ENCODE data around the gene C1GALT1. TPM values are rescaled to one million over a fixed set of nuclear protein-coding genes. Genes with fewer than 3 reads are reported as not detected.
"Not testable (repeated sequence)": the region's sequence is repeated elsewhere in the genome, so short reads cannot be mapped to it uniquely, and the experiment has no call there.

C1GALT1 gene
- total and polyA plus RNA-seq, 12 donors: 6.2 to 31.9 (median 19.7) TPM

- peak in 7 of 8 donors; percentile 59 to 91 (median 74) for ATAC-seq
- TF ChIP-seq CTCF (IDR thresholded peaks at IDR 0.05): no peak
- H3K9me3 ChIP-seq: peaks cover 0 to 6% (median 0%) of the 10 kb centered on the region in 11 donors
- no peaks in the 10 kb centered on the region for H3K36me3 ChIP-seq
- intact Hi-C loops (cut with DNase I): no loop called here
- peaks cover 0 to 20% (median 4%) of the 10 kb centered on the region in 9 donors for H3K4me1 ChIP-seq
- no peak overlapping the region for H3K4me3 ChIP-seq
- WGBS, 2 donors: 50 to 57% methylated on average over 6 of the region's 6 CpGs
- peak in 1 of 2 donors; percentile 6 for DNase-seq
- H3K27me3 ChIP-seq: no peaks in the 10 kb centered on the region
- peak overlapping the region in 7 of 10 donors; percentile 13 to 56 (median 26) for H3K27ac ChIP-seq
Observed at GRCh38 chr7:7136466-7137381, 45.6 kb upstream of the C1GALT1 start.

- Histone ChIP-seq H3K4me3 (no peak overlapping the region), H3K9me3 (peaks cover 0 to 12% (median 0%) of the 10 kb centered on the region in 11 donors), H3K36me3 (no peaks in the 10 kb centered on the region), H3K27me3 (no peaks in the 10 kb centered on the region), H3K4me1 (peaks cover 0 to 17% (median 4%) of the 10 kb centered on the region in 9 donors), H3K27ac (no peak overlapping the region)
- DNase-seq (no peak), ATAC-seq (no peak)
- TF ChIP-seq CTCF (IDR thresholded peaks at IDR 0.05): no peak
- WGBS, 2 donors: 92% methylated on average over 8 of the region's 8 CpGs
- intact Hi-C loops (cut with DNase I): no loop called here
Observed at GRCh38 chr7:7138897-7139296, 43.4 kb upstream of the C1GALT1 start.

DNA sequence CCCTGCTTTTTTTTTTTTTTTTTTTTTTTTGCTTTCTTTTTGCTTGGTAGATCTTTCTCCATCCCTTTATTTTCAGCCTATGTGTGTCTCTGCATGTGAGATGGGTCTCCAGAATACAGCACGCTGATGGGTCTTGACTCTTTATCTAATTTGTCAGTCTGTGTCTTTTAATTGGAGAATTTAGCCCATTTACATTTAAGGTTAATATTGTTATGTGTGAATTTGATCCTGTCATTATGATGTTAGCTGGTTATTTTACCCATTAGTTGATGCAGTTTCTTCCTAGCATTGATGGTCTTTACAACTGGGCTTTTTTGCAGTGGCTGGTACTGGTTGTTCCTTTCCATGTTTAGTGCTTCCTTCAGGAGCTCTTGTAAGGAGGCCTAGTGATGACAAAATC lies 38.9 kb upstream of the C1GALT1 start:
- 81 to 86% methylated on average over 1 of the region's 1 CpG for WGBS, 2 donors
- not testable (repeated sequence) for ATAC-seq

DNA sequence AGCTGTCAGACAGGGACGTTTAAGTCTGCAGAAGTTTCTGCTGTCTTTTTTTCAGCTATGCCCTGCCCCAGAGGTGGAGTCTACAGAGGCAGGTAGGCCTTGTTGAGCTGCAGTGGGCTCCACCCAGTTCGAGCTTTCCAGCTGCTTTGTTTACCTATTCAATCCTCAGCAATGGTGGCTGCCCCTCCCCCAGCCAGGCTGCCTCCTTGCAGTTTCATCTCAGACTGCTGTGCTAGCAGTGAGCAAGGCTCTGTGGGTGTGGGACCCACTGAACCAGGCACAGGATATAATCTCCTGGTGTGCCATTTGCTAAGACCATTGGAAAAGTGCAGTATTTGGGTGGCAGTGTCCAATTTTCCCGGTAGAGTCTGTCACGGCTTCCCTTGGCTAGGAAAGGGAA lies 37.2 kb upstream of the C1GALT1 start:
- intact Hi-C loops (cut with DNase I); DNase-seq; H3K36me3 ChIP-seq; H3K4me1 ChIP-seq; H3K4me3 ChIP-seq; H3K27ac ChIP-seq; H3K27me3 ChIP-seq; ATAC-seq: not testable (repeated sequence)
- WGBS, 2 donors: 83 to 85% methylated on average over 4 of the region's 4 CpGs
- H3K9me3 ChIP-seq: peaks cover 0 to 30% (median 8%) of the 10 kb centered on the region in 11 donors

More for the DNA sequence above, 38.9 kb upstream of the C1GALT1 start:
- DNase-seq; H3K4me1 ChIP-seq; H3K27me3 ChIP-seq; H3K4me3 ChIP-seq; intact Hi-C loops (cut with DNase I); H3K27ac ChIP-seq; H3K36me3 ChIP-seq: not testable (repeated sequence)
- peaks cover 0 to 30% (median 8%) of the 10 kb centered on the region in 11 donors for H3K9me3 ChIP-seq

DNA sequence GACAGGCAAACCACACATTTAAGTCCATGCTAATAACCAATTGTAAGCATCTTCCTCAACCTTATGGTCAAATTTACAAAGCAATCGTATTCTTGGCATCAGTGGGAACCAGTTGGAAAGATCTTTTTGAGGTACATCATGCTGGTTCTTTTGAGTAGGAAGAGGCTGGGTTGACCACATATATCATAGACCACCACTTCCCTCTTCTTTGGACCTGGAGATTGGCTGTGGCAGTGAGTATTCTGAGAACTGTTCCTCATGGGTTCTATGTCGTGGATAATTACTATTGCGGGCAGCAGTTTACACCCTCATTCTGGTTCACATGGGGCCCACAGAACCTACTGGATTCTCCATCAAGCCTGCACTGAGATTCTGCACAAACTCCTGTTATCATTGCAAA lies 35.5 kb upstream of the C1GALT1 start:
- DNase-seq (no peak), ATAC-seq (no peak)
- H3K36me3 ChIP-seq: no peaks in the 10 kb centered on the region
- no peak overlapping the region for H3K4me3 ChIP-seq
- 70 to 72% methylated on average over 3 of the region's 3 CpGs for WGBS, 2 donors
- TF ChIP-seq CTCF (IDR thresholded peaks at IDR 0.05): no peak
- H3K27ac ChIP-seq: no peak overlapping the region
- H3K4me1 ChIP-seq: peaks cover 0 to 6% (median 0%) of the 10 kb centered on the region in 9 donors
- H3K27me3 ChIP-seq: no peaks in the 10 kb centered on the region
- H3K9me3 ChIP-seq: peaks cover 0 to 30% (median 8%) of the 10 kb centered on the region in 11 donors
- intact Hi-C loops (cut with DNase I): no loop called here

All from heart right ventricle (tissue), 16 donors.